Hematopoietic multipotent progenitor cell treated with erythropoietin and hydrocortisone succinate and interleukin-3 and kit ligand, for 8 days (in vitro differentiated cells): ENCODE results near the gene CROCC2.

Experiments
- DNase-seq: peaks from one replicate; pipeline ENCODE4 v3.0.0-alpha.2; 2015

CROCC2 gene

DNA sequence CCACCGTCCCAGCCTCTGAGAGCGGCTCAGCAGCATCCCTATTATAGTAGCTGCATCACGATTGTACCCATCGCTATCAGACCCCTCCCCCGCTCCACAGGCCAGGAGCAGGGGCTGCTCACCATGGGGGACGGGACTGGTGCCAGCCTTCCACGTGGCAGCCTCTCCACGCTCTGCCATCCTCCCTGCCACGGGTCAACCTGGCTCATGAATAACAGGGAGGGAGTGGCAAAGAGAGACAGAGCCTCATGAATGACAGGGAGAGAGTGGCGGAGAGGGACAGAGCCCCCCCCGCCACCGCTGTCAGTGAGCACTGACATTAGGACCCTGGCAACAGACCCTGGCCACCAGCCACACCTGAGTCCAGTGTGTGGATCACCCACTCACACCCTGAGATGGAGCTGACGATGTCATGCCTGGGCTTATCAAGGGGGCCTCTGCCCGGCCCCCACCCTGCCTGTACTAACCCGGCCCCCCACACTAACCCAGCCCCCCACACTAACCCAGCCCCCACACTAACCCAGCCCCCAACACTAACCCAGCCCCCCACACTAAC, 16.9 kb downstream of the CROCC2 start:
- DNase-seq: no peak

DNA sequence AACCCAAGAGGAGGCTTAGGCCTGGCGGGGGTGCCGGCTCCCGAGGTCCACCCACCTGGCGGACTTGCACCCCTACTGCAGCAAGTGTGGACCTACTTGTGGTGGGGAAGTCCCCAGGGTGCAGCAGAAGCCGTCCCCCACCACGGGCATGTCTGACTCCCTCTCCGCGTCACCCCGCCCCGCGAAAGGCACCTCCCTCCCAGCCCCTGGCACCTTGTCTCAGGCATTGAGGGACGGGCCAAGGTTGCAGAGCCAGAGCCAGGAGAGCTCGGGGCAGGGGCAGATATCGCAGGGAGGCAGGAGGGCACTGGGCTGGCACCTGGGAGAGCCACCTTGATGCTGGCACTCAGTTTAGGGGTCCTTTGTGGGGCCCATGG, 19.0 kb downstream of the CROCC2 start:
- no peak for DNase-seq

DNA sequence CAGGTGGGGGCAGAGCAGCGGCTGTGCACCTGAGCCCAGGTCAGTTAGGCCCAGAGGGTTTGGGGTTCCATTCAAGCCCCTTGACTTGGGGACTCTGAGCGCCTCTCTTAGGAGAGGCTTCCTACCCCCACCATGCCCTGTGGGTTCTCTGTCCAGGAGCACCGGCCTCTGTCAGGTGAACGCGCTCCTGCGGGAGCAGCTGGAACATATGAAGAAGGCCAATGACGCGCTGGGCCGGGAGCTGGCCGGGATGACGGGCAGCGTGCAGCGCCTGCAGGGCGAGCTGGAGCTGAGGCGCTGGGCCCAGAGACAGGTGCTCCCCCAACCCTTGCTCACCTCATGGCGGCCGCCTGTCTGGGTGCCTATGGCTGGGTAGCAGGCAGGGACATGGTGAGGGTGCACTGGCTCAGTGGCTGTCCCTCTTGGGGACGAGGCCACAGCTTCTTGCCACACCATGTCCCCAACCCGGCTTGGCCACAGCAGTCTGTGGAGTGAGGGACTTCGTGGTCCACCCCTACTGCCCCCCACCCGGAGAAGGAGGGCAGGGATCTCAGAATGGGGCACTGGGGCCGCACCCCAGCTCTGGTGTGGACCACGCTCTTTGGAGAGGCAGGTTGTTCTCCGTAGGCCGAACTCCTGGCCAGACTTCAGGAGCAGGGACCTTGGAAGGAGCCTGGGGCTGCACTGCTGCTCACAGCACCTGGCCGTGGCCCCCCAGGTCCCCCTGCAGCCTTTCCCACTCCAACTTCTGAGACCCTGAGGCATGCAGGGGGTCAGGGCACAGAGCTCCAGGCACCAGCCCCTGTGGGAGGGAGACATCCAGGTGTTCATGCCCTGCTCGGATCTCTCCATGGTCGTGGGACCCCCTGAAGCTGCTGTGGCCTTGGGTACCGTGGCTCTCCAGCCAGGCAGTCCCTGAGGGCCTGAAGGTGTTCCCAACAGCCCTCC, 19.7 kb downstream of the CROCC2 start:
- no peak for DNase-seq

DNA sequence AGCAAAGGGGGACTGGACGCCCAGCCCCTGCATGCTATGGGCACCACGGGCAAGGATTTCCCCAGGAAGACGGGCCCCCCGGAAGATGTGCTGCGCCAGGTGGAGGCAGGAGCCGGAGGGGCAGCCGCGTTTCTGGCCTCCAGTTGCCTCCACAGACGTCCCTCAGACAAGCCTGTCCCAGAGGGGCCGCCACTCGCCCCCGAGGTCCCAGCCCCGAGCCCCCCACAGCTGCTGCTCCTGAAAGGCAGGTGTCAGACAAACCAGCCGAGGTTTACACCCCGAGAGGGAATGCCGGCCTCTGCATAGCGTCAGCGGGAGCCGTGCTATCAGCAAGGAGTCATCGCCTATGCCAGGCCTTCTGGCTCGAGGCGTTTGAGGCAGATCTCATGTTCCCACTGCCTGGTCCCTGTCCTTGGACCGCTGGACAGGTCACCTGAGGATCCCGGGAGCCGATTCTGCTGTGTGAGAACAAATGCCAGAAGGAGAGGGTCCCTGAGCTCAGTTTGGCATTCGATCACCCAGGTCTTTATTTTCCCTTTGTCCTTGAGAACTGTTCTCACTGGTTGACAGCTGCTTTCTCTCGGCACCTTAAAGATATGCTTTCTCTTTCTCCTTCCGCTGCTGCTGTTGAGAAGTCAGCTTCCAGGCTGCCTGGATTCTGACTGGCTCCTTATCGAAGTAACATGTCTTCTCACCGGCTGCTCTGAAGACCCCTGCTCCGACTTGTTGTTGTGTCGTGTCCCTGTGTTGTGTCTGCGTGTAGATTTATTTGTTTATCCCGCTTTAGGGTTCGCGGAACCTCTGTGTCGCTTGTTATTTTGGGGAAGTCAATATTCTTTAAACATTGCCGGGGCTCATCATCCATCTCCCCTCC, 20.6 kb downstream of the CROCC2 start:
- DNase-seq: no peak

DNA sequence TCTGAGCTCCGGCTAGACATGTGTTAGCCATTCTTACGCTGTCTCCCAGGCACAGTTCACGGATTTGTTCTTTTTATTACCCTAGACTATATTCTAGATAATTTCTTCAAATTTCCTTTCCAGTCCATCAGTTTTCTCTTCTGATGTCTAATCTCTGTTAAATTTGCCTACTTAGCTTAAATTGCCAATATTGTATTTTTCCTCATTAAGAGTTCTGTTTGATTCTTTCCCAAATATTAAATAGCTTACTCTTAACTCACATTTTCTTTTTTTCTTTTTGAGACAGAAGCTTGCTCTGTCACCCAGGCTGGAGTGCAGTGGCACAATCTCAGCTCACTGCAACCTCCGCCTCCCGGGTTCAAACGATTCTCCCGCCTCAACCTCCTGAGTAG, 21.2 kb downstream of the CROCC2 start:
- DNase-seq: no peak

DNA sequence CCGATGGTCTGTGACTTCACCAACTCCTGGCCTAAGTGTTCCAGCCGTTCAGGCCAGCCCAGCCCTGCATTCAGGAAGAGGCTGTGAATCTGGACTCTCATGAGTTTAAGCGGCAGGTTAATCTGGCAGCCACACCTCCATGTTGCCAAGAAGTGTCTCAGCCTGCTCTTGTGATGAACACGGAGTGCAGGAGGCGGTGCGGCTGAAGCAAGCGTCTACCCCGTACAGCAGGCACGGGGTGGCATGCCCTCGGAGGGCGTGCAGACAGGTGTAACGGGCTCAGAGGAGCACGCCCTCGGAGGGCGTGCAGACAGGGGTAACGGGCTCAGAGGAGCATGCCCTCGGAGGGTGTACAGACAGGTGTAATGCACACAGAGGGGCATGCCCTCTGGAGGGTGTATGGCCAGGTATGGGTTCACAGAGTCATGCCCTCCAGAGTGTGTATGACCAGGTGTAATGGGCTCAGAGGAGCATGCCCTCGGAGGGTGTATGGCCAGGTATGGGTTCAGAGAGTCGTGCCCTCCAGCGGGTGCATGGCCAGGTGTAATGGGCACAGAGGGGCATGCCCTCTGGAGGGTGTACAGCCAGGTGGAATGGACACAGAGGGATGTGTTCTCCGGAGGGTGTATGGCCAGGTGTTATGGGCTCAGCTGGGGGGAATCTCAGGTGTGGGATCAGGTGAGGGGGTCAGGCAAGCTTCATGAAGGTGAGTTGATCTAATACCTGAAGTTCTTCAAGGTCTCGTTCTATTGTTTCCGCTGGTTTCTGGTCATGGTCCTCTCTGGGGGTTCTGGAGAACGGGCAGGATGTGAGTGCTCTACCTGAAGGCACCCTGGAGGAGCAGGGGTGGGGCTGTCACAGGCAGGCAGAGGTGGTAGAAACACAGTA, 22.6 kb downstream of the CROCC2 start:
- DNase-seq: no peak

DNA sequence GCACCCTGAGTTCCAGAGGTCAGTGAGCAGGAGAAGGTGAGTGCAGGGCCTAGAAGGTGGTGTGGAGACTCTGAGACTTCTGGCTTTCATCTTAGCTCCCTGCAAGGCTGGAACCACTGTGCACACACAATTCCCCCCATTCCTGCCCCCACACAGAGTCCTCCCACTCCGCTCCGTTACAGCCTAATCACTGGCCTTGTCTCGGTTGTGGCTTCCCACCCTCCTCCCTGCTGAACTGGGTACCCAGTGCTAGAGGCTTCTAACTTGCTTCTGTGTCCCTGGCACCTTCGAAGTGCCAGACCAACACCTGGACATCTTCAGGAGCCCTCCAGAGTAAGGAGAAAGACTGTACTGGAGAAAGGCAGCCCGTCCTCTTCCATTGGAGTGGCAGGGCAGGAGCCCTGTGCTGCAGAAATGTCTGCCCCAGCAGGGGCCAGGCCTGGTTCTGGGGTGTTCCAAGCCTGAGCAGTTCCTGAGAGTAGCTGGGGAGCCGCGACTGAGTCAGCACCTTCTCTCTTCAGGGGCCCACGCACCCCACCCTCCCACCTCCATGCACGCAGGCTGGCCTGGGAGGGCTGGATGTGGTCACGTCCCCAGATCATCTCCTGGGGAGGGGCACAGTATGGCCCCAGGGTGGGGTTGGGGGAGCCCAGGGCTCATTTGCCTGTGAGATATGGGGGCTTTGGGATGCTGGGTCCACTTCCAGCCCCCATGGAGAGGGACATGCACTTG, 23.4 kb downstream of the CROCC2 start:
- no peak for DNase-seq

DNA sequence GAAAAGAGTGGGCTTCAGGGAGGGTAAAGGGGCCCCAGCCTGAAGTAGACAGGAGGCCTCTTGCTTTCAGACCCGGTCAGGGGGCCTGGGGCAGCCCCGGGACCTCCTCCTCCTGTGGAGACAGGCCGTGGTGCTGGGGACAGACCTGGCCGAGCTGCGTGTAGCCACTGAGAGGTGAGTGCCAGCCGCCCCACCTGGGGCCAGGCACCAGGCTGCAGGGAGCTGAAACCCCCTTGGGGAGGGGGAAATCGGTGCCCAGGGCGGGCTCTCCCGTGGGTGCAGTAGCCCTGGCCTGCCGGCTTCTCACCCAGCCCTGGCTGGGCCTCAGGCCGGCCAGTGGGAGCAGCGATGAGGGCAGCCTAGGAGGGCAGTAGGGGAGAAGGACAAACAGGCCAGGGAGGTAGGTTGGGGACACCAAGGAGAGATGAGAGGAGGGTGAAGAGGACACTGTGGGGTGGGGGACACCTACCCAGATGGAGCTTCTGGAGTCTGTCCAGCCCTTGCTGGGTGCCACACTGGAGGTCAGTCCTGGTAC, 24.0 kb downstream of the CROCC2 start:
- DNase-seq: no peak

DNA sequence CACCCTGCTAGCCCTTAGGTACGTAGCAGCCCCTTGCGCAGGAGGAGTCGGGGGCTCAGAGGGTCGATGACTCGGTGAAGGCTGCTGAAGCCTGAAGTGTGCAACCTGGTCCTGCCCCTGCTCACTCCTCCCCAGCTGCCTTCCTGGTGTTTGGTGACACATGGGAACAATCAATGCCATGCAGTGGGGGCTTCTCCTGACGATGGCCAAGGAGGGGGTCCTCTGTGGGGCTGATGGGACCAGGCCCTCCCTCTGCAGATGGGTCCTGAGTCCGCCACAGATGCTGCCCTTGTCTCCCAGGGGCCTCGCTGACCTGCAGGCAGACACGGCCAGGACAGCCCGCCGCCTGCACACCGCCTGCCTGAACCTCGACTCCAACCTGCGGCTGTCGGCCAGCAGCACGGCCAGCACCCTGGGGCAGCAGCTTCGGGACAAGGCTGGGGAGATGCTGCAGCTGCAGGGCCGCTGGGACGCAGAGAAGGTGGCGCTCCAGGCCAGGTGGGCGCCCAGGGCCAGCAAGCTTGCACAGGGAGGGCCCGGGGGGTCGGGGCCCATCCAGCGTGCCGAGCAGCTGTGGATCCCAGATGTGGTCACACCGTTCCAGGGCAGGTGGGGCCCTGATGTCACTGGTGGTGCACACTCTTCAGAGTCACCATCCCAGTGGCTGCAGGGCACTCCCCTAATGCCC, 24.6 kb downstream of the CROCC2 start:
- no peak for DNase-seq

DNA sequence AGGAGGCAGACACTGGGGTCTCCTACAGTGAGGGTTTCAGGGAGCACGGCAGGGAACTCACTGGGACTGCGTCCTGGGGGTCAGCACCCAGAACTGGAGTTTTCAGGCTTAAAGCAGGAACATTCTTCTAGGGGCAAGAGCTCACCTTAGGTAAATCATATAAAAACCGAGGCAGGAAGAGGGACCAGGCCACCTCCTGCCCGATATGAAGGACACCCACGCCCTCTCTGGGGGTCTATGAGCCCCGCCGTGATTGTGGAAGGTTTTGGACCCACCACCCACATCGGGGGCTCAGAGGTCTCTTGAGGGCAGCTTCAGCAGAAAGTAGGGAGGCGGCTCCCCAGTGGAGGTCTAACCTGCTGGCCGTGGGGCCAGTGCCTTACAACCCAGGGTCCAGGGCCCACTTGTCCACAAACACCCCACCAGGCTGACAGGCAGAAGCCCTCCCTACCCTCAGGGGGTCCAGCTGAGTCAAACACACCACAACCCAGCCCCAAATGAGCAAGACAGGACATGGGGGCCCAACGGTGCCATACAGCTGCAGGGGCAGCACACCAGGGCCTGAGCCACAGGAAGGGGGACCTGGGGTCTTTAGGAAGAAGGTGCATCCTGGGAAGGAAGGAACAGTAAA, 25.3 kb downstream of the CROCC2 start:
- no peak for DNase-seq

DNA sequence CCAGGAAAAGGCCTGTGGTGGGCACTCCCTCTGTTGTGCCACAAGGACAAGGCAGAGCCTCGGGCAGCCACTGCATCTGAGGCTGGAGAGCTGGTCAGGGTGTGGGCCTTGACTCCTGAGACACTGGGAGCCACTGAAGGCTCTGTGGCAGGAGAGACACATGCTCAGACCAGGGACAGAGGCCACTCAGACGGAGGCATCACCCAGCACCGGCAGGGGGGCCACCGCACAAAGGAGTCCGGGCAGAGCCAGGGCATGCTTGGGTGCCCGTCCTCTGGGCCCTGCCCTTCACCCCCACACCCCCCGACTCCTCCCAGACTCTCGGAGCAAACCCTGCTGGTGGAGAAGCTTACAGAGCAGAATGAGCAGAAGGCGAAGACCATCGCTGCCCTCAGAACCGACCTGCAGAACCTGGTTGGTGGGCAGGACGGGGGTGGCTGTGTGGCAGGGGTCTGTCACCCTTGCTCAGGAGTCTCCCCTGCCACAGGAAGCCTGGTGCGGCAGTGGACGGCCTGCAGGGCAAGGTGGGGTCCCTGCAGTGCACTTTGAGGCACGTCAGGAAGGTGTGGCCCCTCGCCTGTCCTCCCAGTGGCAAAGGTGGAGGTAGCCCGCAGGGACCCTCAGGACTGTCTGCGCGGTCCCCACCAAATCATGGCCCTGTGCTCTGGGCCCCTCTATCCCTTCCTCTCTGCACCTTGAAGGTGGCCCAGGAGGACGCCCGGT, 26.0 kb downstream of the CROCC2 start:
- DNase-seq: no peak

DNA sequence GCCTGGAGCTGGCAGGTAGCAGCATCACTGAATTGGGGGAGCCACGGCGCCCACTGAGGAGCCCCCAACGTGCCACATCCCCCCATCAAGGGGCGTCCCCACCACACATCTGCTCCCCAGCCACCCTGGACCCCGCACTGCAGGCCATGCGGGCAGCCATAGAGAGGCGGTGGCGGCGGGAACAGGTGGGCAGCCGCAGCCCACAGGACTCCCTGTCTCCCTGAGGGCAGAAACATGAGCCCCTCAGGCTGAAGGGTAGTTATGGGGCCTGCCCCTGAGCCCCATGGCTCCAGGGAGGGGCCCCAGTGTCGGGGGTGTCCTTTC, 26.6 kb downstream of the CROCC2 start:
- no peak for DNase-seq

DNA sequence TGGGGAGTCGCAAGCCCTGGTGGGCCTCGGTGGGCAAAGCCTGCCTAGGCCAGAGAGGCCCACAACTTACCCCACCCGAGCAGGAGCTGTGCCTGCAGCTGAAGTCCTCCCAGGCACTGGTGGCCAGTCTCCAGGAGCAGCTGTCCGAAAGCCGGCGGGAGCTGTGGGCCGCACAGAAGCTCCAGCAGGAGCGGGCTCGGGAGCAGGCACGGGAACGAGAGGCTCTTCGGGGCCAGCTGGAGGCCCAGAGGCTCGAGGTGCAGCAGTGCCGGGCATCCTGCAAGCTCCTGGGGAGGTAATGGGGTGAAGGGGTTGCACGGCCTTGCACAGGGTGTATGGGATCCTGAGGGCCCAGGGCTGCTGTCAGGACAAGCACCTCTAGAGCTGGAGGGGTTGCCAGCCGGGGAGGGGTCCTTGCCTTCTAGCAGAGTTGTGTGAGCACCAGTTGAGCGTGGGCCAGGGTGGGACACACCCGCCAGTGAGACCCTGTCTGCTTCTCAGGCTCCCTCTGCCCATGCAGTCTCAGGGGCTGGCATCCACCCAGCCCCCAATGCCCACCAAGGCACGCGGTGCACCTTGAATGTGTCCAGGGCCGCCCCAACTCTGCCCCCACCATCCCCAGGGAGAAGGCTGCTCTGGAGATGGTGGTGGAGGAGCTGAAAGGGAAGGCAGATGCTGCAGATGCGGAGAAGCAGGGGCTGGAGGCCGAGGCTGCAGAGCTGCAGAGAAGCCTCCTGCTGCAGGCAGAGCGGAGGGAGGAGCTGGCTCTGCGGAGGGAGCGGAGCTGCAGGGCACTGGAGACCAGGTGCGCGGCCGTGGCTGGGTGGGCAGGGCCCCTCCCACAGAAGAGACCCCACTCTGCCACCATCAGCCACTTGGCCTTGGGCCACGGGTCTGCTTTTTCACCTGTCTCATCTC, 27.2 kb downstream of the CROCC2 start:
- no peak for DNase-seq

DNA sequence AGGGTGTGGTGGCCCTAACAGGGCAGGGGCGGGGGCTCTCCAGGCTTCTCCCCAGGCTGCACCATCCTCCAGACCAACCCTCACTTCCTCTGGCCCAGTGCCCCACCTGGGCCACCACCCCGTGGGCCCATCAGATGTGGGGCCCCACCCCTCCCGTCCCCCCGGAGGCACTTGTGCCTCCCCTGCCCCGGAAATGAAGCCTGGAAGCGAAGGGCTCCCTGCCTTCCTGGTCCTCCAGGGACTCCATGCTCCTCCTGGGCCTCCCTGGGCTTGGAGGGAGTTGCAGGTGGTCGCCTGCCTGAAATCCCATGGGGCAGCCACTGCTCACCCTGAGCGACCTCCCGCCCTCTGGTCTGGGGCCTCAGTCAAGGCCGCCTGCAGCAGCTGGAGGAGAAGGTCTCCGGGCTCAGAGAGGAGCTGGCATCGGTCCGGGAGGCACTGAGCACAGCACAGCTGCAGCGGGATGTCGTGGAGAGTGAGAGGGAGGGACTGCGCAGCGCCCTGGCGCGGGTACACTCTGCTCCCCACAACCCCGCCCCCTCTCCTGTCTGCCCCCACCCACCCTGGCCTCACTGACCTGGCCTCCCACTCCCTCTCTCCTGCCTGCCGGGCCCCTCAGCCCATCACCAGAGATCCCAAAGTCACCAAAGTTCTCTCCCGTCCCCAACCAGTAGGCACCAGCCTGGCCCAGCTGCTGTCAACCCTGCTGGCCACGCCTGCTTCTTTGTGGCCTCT, 28.0 kb downstream of the CROCC2 start:
- no peak for DNase-seq

DNA sequence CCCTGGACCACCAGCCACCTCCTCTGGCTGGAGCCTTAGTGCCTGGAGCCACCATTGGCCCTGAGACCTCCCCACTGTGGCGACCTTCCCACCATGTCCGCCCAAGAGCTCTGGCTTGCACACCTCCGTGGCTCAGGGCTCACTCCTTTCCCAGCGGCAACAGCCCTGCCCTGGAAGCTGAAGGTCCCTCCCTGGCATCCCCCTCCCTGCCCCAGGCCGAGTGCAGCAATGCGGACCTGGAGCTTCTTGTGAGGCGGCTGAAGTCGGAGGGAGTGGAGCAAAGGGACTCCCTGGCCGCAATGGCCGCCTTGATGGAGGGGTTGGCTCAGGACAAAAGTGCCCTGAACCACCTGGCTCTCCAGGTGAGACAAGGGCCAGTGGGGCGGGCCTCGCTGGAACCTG, 28.6 kb downstream of the CROCC2 start:
- no peak for DNase-seq

DNA sequence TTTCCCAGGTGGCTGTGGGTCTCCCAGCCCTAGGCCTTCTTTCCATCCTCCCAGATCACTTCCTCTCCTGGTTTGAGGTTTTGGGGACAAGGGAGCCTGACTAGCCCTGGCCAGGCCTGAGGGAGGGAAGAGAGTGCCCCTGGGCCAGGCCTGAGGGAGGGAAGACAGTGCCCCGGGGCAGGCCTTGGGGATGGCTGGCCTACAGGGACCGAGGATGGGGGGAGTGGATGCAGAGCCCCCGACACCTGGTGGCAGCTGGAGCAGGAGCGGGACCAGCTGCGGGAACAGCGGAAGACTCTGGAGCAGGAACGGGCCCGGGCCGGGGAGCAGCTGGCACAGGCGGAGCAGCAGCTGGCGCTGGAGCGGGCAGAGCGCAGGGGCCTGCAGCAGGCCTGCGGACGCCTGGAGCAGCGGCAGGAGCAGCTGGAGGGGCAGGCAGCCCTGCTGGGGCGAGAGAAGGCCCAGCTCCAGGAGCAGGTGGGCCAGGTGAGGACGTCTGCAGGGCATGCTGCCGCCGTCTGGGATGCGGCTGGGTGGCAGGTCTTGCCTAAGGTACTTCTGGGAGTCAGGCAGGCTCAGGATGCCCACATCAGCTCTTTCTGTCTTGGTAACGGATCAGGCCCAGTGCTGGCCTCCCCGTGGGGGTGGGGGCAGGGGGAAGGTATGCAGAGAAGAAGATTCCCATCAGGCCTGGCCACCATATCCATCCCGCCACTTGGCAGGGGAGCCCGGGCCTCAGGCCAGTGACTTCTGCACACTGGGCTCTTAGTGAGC, 29.2 kb downstream of the CROCC2 start:
- DNase-seq: no peak

DNA sequence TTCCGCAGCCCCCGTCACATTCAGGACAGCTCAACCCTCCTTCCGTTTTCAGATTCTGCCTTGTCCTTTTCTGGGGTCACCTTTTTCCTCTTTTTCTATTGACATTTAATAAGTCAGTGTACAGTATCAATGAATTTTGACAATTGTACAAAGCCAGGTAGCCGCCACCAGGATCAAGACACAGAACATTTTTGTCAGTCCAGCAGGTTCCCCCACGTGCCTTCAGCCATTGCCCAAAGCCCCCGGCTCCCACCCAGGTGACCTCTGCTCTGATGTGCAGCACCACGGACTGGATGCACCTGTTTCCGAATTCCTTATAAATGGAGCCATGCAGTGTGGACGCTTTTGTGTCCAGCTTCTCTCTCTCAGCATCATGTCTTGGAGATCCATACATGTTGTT, 30.0 kb downstream of the CROCC2 start:
- no peak for DNase-seq
